Liver (tissue), 9 donors: ENCODE results near the gene CDK8. TPM values are rescaled to one million over a fixed set of nuclear protein-coding genes. Genes with fewer than 3 reads are reported as not detected.

Source experiments
- DNase-seq: peaks from one replicate; pipeline ENCODE4 v3.0.0-alpha.2; 2017; ENCODE audit warnings: low spot score
- H3K27ac ChIP-seq, 2 donors: one replicate each; pipeline ENCODE4 v1.7.0; 2013; ENCODE audit warnings: inconsistent platforms in 2 of 2, low read length in 2 of 2, control low read depth in 1 of 2, low read depth in 1 of 2, mild to moderate bottlenecking in 1 of 2
- H3K27me3 ChIP-seq, 4 donors: one replicate each; pipeline versions ENCODE4 v1.6.1 to v1.7.0; 2013; ENCODE audit warnings: low read length in 3 of 4, inconsistent platforms in 1 of 4, mild to moderate bottlenecking in 1 of 4, moderate library complexity in 1 of 4; ENCODE audit not compliant: control insufficient read depth in 4 of 4, insufficient read depth in 4 of 4
- H3K36me3 ChIP-seq, 4 donors: one replicate each; pipeline versions ENCODE4 v1.6.1 to v1.7.0; 2013; ENCODE audit warnings: low read length in 3 of 4, mild to moderate bottlenecking in 3 of 4, low read depth in 1 of 4, moderate library complexity in 1 of 4; ENCODE audit not compliant: control insufficient read depth in 4 of 4, insufficient read depth in 3 of 4
- H3K4me1 ChIP-seq, 4 donors: one replicate each; pipeline versions ENCODE4 v1.6.1 to v1.7.0; 2013; ENCODE audit warnings: low read length in 3 of 4, mild to moderate bottlenecking in 3 of 4, moderate library complexity in 1 of 4; ENCODE audit not compliant: control insufficient read depth in 4 of 4, insufficient read depth in 4 of 4
- H3K4me3 ChIP-seq, 3 donors: one replicate each; pipeline versions ENCODE4 v1.6.1 to v1.7.0; 2013; ENCODE audit warnings: low read length in 3 of 3, control low read depth in 1 of 3, low read depth in 1 of 3, mild to moderate bottlenecking in 1 of 3
- H3K9ac ChIP-seq, 2 donors: one replicate each; pipeline ENCODE4 v1.7.0; 2013; ENCODE audit warnings: low read length in 2 of 2, mild to moderate bottlenecking in 2 of 2, moderate library complexity in 2 of 2, control low read depth in 1 of 2, low read depth in 1 of 2
- H3K9me3 ChIP-seq, 4 donors: one replicate each; pipeline versions ENCODE4 v1.6.1 to v1.7.0; 2013; ENCODE audit warnings: low read length in 3 of 4; ENCODE audit not compliant: control insufficient read depth in 4 of 4
- EGR1 ChIP-seq, 2 donors: IDR thresholded peaks; 2 replicates each; pipeline ENCODE4 v1.6.1; 2016 to 2018; ENCODE audit warnings: antibody characterized with exemption in 2 of 2, low read depth in 2 of 2
- FOXA1 ChIP-seq: IDR thresholded peaks from 2 replicates; pipeline ENCODE4 v1.6.1; 2016; ENCODE audit warnings: antibody characterized with exemption
- GABPA ChIP-seq, 2 donors: IDR thresholded peaks in 1 of 2; conservative IDR thresholded peaks in 1 of 2; 2 replicates each; pipeline ENCODE4 v1.6.1; 2016; ENCODE audit warnings: antibody characterized with exemption in 2 of 2, mild to moderate bottlenecking in 1 of 2, moderate library complexity in 1 of 2
- HNF4G ChIP-seq: IDR thresholded peaks from 2 replicates; pipeline ENCODE4 v1.6.1; 2016; ENCODE audit warnings: antibody characterized with exemption
- JUND ChIP-seq, 2 donors: IDR thresholded peaks; 2 replicates each; pipeline ENCODE4 v1.6.1; 2016; ENCODE audit warnings: antibody characterized with exemption in 2 of 2
- NR2F2 ChIP-seq: IDR thresholded peaks from 2 replicates; pipeline ENCODE4 v1.6.1; 2016; ENCODE audit warnings: antibody characterized with exemption
- RAD21 ChIP-seq, 2 donors: IDR thresholded peaks; 2 replicates each; pipeline ENCODE4 v1.6.1; 2016; ENCODE audit warnings: antibody characterized with exemption in 2 of 2, mild to moderate bottlenecking in 2 of 2
- RXRA ChIP-seq, 2 donors: IDR thresholded peaks; 2 replicates each; pipeline ENCODE4 v1.6.1; 2017 to 2018; ENCODE audit warnings: antibody characterized with exemption in 2 of 2, mild to moderate bottlenecking in 1 of 2
- SP1 ChIP-seq: IDR thresholded peaks from 2 replicates; pipeline ENCODE4 v1.6.1; 2018; ENCODE audit warnings: antibody characterized with exemption, mild to moderate bottlenecking
- TAF1 ChIP-seq: conservative IDR thresholded peaks from 2 replicates; pipeline ENCODE4 v1.6.1; 2016; ENCODE audit warnings: antibody characterized with exemption, mild to moderate bottlenecking
- YY1 ChIP-seq: IDR thresholded peaks from 2 replicates; pipeline ENCODE4 v1.6.1; 2016; ENCODE audit warnings: antibody characterized with exemption, mild to moderate bottlenecking
- WGBS: extraction: QIAGEN DNeasy Blood & Tissue Kit; methylation state at CpG from one replicate; pipeline ENCODE4 v1.1.7; 2013; 5-methylcytosine and 5-hydroxymethylcytosine counted together
- polyA plus RNA-seq, 2 donors: library from polyadenylated mRNA; stranded (reverse) in 1 of 2; unstranded in 1 of 2; fragments of 200-250 nt in 1 of 2; fragments of >200 nt in 1 of 2; fragmentation: Nextera tagmentation in 1 of 2; extraction: Ambion mirVana in 1 of 2; gene quantifications; one replicate each; pipeline versions ENCODE4 v1.2.1 to v1.2.3, GENCODE V29; 2013 to 2015
- total RNA-seq, 2 donors: library from RNA; depleted of rRNA; stranded (reverse); fragments of >200 nt; gene quantifications; one replicate each; pipeline ENCODE4 v1.2.3, GENCODE V29; 2014
- TF ChIP-seq, protein P1 (sequence below): IDR thresholded peaks from 2 replicates; pipeline ENCODE4 v1.6.1; 2016; ENCODE audit warnings: antibody characterized with exemption, mild to moderate bottlenecking
- TF ChIP-seq, protein P2 (sequence below): IDR thresholded peaks from 2 replicates; pipeline ENCODE4 v1.6.1; 2016; ENCODE audit warnings: antibody characterized with exemption
- TF ChIP-seq, protein P3 (sequence below): IDR thresholded peaks from 2 replicates; pipeline ENCODE4 v1.6.1; 2016; ENCODE audit warnings: antibody characterized with exemption
- TF ChIP-seq, protein P4 (sequence below): IDR thresholded peaks from 2 replicates; pipeline ENCODE4 v1.6.1; 2016; ENCODE audit warnings: antibody characterized with exemption
- TF ChIP-seq, protein P5 (sequence below): fragments of 150-350 bp; IDR thresholded peaks from 2 replicates; pipeline ENCODE4 v1.5.1; 2017; ENCODE audit warnings: improper control_type of control experiment, low read depth, low read length; ENCODE audit not compliant: missing input control
- donor health status: healthy.
- donor health status: healthy.
- donor health status: healthy.
- donor health status: healthy.
- donor health status: healthy.

The CDK8 gene
- total and polyA plus RNA-seq, 4 donors = 3.3 to 10.8 (median 6.8) TPM

DNA sequence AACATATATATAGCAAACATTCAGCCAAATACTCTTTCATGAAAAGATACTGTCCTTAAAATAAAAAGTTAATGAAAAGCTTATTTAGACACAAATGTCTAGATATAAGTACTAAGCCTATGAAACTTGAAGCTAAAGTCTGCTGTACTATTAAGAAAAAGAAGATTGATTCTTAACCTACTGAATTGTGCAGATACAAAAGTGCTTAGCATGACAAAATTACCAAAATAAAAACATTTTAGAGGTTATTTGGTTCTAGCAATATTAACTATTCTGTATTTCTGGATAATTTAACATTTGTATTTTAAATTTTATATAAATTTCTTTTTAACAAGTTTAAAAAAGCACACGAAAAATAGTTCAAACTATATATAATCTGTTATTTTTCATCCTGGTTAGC lies 40.6 kb upstream of the CDK8 start (continued):
- TF ChIP-seq, protein P1, sequence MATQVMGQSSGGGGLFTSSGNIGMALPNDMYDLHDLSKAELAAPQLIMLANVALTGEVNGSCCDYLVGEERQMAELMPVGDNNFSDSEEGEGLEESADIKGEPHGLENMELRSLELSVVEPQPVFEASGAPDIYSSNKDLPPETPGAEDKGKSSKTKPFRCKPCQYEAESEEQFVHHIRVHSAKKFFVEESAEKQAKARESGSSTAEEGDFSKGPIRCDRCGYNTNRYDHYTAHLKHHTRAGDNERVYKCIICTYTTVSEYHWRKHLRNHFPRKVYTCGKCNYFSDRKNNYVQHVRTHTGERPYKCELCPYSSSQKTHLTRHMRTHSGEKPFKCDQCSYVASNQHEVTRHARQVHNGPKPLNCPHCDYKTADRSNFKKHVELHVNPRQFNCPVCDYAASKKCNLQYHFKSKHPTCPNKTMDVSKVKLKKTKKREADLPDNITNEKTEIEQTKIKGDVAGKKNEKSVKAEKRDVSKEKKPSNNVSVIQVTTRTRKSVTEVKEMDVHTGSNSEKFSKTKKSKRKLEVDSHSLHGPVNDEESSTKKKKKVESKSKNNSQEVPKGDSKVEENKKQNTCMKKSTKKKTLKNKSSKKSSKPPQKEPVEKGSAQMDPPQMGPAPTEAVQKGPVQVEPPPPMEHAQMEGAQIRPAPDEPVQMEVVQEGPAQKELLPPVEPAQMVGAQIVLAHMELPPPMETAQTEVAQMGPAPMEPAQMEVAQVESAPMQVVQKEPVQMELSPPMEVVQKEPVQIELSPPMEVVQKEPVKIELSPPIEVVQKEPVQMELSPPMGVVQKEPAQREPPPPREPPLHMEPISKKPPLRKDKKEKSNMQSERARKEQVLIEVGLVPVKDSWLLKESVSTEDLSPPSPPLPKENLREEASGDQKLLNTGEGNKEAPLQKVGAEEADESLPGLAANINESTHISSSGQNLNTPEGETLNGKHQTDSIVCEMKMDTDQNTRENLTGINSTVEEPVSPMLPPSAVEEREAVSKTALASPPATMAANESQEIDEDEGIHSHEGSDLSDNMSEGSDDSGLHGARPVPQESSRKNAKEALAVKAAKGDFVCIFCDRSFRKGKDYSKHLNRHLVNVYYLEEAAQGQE = no peak
- TF ChIP-seq FOXA1 (no peak), GABPA (IDR thresholded peaks at IDR 0.05 in 1 of 2, conservative IDR thresholded peaks at IDR 0.05 in 1 of 2) (no peak), SP1 (no peak)
- TF ChIP-seq, protein P2, sequence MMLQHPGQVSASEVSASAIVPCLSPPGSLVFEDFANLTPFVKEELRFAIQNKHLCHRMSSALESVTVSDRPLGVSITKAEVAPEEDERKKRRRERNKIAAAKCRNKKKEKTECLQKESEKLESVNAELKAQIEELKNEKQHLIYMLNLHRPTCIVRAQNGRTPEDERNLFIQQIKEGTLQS = no peak

DNA sequence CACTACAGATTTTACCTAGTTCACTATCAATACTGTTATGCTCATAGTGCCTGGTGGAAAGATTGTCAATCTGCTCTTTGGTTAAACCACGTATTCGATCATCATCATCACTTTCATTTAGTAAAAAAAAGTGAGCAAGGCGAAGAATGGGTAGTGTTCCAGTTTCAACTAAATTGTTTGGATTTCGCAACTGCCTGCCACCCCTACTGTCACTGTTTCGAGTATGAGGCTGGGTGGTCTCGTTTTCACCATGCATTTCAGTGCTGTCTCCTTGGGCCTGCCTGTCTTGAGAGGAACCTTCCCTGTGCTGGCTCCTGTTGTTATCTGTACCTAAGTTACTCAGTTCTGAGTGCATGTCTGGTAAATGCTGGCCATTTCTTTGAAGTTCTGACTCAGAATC lies 39.9 kb upstream of the CDK8 start:
- TF ChIP-seq YY1 (no peak), RAD21 (IDR thresholded peaks at IDR 0.05) (no peak), JUND (IDR thresholded peaks at IDR 0.05) (no peak), TAF1 (no peak), FOXA1 (no peak), HNF4G (no peak), RXRA (IDR thresholded peaks at IDR 0.05) (no peak), EGR1 (IDR thresholded peaks at IDR 0.05; ENCODE audit: low read depth in 2 of 2) (no peak), SP1 (no peak), GABPA (IDR thresholded peaks at IDR 0.05 in 1 of 2, conservative IDR thresholded peaks at IDR 0.05 in 1 of 2) (no peak), NR2F2 (no peak)
- TF ChIP-seq, protein P3, sequence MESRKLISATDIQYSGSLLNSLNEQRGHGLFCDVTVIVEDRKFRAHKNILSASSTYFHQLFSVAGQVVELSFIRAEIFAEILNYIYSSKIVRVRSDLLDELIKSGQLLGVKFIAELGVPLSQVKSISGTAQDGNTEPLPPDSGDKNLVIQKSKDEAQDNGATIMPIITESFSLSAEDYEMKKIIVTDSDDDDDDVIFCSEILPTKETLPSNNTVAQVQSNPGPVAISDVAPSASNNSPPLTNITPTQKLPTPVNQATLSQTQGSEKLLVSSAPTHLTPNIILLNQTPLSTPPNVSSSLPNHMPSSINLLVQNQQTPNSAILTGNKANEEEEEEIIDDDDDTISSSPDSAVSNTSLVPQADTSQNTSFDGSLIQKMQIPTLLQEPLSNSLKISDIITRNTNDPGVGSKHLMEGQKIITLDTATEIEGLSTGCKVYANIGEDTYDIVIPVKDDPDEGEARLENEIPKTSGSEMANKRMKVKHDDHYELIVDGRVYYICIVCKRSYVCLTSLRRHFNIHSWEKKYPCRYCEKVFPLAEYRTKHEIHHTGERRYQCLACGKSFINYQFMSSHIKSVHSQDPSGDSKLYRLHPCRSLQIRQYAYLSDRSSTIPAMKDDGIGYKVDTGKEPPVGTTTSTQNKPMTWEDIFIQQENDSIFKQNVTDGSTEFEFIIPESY = no peak
- TF ChIP-seq, protein P4, sequence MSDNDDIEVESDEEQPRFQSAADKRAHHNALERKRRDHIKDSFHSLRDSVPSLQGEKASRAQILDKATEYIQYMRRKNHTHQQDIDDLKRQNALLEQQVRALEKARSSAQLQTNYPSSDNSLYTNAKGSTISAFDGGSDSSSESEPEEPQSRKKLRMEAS = no peak
- TF ChIP-seq, protein P5, sequence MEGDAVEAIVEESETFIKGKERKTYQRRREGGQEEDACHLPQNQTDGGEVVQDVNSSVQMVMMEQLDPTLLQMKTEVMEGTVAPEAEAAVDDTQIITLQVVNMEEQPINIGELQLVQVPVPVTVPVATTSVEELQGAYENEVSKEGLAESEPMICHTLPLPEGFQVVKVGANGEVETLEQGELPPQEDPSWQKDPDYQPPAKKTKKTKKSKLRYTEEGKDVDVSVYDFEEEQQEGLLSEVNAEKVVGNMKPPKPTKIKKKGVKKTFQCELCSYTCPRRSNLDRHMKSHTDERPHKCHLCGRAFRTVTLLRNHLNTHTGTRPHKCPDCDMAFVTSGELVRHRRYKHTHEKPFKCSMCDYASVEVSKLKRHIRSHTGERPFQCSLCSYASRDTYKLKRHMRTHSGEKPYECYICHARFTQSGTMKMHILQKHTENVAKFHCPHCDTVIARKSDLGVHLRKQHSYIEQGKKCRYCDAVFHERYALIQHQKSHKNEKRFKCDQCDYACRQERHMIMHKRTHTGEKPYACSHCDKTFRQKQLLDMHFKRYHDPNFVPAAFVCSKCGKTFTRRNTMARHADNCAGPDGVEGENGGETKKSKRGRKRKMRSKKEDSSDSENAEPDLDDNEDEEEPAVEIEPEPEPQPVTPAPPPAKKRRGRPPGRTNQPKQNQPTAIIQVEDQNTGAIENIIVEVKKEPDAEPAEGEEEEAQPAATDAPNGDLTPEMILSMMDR = no peak
- TF ChIP-seq, protein P2 = no peak
- TF ChIP-seq, protein P1 = no peak
- WGBS = 90% methylated on average over 6 of the region's 6 CpGs
- H3K4me3 ChIP-seq = no peak overlapping the region
- no peaks in the 10 kb centered on the region for H3K4me1 ChIP-seq
- peaks cover 12 to 64% (median 50%) of the 10 kb centered on the region in 4 donors for H3K36me3 ChIP-seq
- no peak for DNase-seq
- no peak overlapping the region for H3K27ac ChIP-seq
- H3K9me3 ChIP-seq = no peaks in the 10 kb centered on the region
- no peak overlapping the region for H3K9ac ChIP-seq
- no peaks in the 10 kb centered on the region for H3K27me3 ChIP-seq
